K562 (cell line): ENCODE measurements around the gene TK1. TPM values are rescaled to one million over a fixed set of nuclear protein-coding genes. Genes with fewer than 3 reads are reported as not detected.

ENCODE experiments used
- NFATC3 ChIP-seq: fragments of 450-650 bp; IDR thresholded peaks from 2 replicates; pipeline ENCODE4 v1.6.1; 2017; ENCODE audit warnings: mild to moderate bottlenecking
- OTX1 ChIP-seq: fragments of 450-650 bp; formaldehyde crosslinking; IDR thresholded peaks from 2 replicates; pipeline ENCODE4 v1.4.0; 2022; ENCODE audit warnings: mild to moderate bottlenecking
- ZNF696 ChIP-seq: fragments of 250-450 bp; sonication (Bioruptor Pico); conservative IDR thresholded peaks from 2 replicates; pipeline ENCODE4 v1.4.0; 2020; ENCODE audit warnings: mild to moderate bottlenecking, moderate library complexity
- ZNF76 ChIP-seq: fragments of 250-450 bp; sonication (Bioruptor Pico); IDR thresholded peaks from 2 replicates; pipeline ENCODE4 v1.4.0; 2020; ENCODE audit warnings: mild to moderate bottlenecking, moderate library complexity, borderline replicate concordance
- polyA plus RNA-seq, 8 experiments: library from polyadenylated mRNA; depleted of rRNA in 4 of 8; stranded (reverse) in 5 of 8; unstranded in 3 of 8; fragments of >200 nt; fragmentation: Nextera tagmentation in 2 of 8; fragmentation: Illumina TruSeq in 1 of 8; extraction: Ambion mirVana in 2 of 8; extraction: Trizol in 1 of 8; gene quantifications; 2 replicates each; pipeline versions ENCODE4 v1.2.1 to v1.2.3, GENCODE V29; 2011 to 2014; ENCODE audit warnings: inconsistent platforms in 1 of 8, missing spikeins in 1 of 8
- total RNA-seq, 7 experiments: library from RNA; depleted of rRNA in 6 of 7; stranded (reverse); fragments of >200 nt in 6 of 7; fragmentation: Illumina TruSeq in 2 of 7; extraction: Trizol in 2 of 7; gene quantifications; 2 replicates each; pipeline versions ENCODE4 v1.2.1 to v1.2.3, GENCODE V29; 2011 to 2021; ENCODE audit warnings: low replicate concordance in 1 of 7
- TF ChIP-seq, protein P1 (sequence below): fragments of 200-800 bp; sonication (Bioruptor generic); IDR thresholded peaks from 2 replicates; pipeline ENCODE4 v1.6.1; 2017; ENCODE audit warnings: missing genetic modification characterization, missing compliant biosample characterization
- TF ChIP-seq, protein P2 (sequence below): fragments of 250-450 bp; sonication (Bioruptor Pico); IDR thresholded peaks from 2 replicates; pipeline ENCODE4 v1.8.0; 2021; ENCODE audit warnings: moderate library complexity, mild to moderate bottlenecking, inconsistent platforms
- TF ChIP-seq, protein P3 (sequence below): fragments of 450-650 bp; formaldehyde crosslinking; IDR thresholded peaks from 2 replicates; pipeline ENCODE4 v1.4.0; 2022; ENCODE audit warnings: missing genetic modification characterization
- TF ChIP-seq, protein P4 (sequence below): fragments of 250-450 bp; sonication (Bioruptor Pico); IDR thresholded peaks from 2 replicates; pipeline ENCODE4 v1.8.0; 2021; ENCODE audit warnings: moderate library complexity, mild to moderate bottlenecking, inconsistent platforms
- TF ChIP-seq, protein P5 (sequence below), 3 experiments: fragments of 200-800 bp in 1 of 3; fragments of 250-450 bp in 1 of 3; fragments of 450-650 bp in 1 of 3; sonication (Bioruptor Pico) in 1 of 3; sonication (Bioruptor generic) in 1 of 3; formaldehyde crosslinking in 1 of 3; IDR thresholded peaks; 2 replicates each; pipeline versions ENCODE4 v1.6.1 to v1.8.0; 2016 to 2022; ENCODE audit warnings: mild to moderate bottlenecking in 2 of 3, missing genetic modification characterization in 2 of 3, missing compliant biosample characterization in 1 of 3, moderate library complexity in 1 of 3
- TF ChIP-seq, protein P6 (sequence below): sonication (generic); formaldehyde crosslinking; IDR thresholded peaks from 2 replicates; pipeline ENCODE4 v1.8.1; 2023; ENCODE audit warnings: mild to moderate bottlenecking, missing genetic modification reagents
- TF ChIP-seq, protein P7 (sequence below): fragments of 250-450 bp; sonication (Bioruptor Pico); IDR thresholded peaks from 2 replicates; pipeline ENCODE4 v1.5.0; 2020; ENCODE audit warnings: mild to moderate bottlenecking

TK1 gene
- total and polyA plus RNA-seq, 9 of the 15 experiments (the other 6 are each of a cell fraction or from before 2014, with no cell fraction given) = 8.4 to 280 (median 103) TPM

DNA sequence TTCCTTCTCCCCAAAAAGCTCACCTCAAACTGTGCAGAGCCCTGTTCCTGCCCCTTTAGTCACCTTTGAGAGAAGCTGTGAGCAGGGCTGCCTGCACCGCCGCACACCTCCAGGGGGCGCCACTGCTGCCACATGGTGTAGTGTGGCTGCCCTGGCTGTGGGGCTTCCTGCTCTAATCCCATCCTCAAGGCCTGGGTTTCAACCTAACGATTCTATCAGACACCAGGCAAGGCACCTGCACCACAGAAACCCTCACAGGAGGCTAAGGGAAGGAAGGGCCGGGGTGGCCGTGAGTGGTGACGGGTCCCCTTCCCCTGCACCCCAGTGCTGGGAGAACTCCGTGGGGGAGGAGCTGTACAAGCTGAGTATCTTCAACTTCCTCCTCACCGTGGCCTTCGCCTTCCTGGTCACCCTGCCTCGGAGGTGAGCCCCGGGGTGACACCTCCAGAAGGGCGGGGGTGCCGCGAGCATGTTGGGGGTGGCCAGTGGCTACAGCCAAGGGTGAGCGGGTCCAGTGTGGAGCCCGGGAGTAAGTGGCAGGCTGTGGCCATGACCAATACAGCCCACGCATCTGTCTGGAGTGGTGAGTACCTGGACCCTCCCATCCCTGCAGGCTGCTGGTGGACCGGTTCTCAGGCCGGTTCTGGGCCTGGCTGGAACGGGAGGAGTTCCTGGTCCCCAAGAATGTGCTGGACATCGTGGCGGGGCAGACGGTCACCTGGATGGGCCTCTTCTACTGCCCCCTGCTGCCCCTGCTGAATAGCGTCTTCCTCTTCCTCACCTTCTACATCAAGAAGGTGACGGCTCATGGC, 49.3 kb downstream of the TK1 start (continued):
- TF ChIP-seq, protein P1, sequence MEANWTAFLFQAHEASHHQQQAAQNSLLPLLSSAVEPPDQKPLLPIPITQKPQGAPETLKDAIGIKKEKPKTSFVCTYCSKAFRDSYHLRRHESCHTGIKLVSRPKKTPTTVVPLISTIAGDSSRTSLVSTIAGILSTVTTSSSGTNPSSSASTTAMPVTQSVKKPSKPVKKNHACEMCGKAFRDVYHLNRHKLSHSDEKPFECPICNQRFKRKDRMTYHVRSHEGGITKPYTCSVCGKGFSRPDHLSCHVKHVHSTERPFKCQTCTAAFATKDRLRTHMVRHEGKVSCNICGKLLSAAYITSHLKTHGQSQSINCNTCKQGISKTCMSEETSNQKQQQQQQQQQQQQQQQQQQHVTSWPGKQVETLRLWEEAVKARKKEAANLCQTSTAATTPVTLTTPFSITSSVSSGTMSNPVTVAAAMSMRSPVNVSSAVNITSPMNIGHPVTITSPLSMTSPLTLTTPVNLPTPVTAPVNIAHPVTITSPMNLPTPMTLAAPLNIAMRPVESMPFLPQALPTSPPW = peak; percentile 46; the same call in 1 of the 2 replicates
- TF ChIP-seq OTX1 (CRISPR knock-in tag) (no peak), ZNF696 (CRISPR knock-in tag) (no peak), ZNF76 (CRISPR knock-in tag) (0 out of 2 replicates have a peak, but pooled peaks have one; percentile 12), NFATC3 (no peak)
- TF ChIP-seq, protein P2, sequence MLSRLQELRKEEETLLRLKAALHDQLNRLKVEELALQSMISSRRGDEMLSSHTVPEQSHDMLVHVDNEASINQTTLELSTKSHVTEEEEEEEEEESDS (CRISPR knock-in tag) = no peak
- TF ChIP-seq, protein P3, sequence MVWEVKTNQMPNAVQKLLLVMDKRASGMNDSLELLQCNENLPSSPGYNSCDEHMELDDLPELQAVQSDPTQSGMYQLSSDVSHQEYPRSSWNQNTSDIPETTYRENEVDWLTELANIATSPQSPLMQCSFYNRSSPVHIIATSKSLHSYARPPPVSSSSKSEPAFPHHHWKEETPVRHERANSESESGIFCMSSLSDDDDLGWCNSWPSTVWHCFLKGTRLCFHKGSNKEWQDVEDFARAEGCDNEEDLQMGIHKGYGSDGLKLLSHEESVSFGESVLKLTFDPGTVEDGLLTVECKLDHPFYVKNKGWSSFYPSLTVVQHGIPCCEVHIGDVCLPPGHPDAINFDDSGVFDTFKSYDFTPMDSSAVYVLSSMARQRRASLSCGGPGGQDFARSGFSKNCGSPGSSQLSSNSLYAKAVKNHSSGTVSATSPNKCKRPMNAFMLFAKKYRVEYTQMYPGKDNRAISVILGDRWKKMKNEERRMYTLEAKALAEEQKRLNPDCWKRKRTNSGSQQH (CRISPR knock-in tag) = no peak
- TF ChIP-seq, protein P4, sequence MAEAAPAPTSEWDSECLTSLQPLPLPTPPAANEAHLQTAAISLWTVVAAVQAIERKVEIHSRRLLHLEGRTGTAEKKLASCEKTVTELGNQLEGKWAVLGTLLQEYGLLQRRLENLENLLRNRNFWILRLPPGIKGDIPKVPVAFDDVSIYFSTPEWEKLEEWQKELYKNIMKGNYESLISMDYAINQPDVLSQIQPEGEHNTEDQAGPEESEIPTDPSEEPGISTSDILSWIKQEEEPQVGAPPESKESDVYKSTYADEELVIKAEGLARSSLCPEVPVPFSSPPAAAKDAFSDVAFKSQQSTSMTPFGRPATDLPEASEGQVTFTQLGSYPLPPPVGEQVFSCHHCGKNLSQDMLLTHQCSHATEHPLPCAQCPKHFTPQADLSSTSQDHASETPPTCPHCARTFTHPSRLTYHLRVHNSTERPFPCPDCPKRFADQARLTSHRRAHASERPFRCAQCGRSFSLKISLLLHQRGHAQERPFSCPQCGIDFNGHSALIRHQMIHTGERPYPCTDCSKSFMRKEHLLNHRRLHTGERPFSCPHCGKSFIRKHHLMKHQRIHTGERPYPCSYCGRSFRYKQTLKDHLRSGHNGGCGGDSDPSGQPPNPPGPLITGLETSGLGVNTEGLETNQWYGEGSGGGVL (CRISPR knock-in tag) = no peak
- TF ChIP-seq, protein P5, sequence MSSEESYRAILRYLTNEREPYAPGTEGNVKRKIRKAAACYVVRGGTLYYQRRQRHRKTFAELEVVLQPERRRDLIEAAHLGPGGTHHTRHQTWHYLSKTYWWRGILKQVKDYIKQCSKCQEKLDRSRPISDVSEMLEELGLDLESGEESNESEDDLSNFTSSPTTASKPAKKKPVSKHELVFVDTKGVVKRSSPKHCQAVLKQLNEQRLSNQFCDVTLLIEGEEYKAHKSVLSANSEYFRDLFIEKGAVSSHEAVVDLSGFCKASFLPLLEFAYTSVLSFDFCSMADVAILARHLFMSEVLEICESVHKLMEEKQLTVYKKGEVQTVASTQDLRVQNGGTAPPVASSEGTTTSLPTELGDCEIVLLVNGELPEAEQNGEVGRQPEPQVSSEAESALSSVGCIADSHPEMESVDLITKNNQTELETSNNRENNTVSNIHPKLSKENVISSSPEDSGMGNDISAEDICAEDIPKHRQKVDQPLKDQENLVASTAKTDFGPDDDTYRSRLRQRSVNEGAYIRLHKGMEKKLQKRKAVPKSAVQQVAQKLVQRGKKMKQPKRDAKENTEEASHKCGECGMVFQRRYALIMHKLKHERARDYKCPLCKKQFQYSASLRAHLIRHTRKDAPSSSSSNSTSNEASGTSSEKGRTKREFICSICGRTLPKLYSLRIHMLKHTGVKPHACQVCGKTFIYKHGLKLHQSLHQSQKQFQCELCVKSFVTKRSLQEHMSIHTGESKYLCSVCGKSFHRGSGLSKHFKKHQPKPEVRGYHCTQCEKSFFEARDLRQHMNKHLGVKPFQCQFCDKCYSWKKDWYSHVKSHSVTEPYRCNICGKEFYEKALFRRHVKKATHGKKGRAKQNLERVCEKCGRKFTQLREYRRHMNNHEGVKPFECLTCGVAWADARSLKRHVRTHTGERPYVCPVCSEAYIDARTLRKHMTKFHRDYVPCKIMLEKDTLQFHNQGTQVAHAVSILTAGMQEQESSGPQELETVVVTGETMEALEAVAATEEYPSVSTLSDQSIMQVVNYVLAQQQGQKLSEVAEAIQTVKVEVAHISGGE (CRISPR knock-in tag; IDR thresholded peaks at IDR 0.05) = no peak
- TF ChIP-seq, protein P6, sequence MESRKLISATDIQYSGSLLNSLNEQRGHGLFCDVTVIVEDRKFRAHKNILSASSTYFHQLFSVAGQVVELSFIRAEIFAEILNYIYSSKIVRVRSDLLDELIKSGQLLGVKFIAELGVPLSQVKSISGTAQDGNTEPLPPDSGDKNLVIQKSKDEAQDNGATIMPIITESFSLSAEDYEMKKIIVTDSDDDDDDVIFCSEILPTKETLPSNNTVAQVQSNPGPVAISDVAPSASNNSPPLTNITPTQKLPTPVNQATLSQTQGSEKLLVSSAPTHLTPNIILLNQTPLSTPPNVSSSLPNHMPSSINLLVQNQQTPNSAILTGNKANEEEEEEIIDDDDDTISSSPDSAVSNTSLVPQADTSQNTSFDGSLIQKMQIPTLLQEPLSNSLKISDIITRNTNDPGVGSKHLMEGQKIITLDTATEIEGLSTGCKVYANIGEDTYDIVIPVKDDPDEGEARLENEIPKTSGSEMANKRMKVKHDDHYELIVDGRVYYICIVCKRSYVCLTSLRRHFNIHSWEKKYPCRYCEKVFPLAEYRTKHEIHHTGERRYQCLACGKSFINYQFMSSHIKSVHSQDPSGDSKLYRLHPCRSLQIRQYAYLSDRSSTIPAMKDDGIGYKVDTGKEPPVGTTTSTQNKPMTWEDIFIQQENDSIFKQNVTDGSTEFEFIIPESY (CRISPR knock-in tag) = peak; percentile 94
- TF ChIP-seq, protein P7, sequence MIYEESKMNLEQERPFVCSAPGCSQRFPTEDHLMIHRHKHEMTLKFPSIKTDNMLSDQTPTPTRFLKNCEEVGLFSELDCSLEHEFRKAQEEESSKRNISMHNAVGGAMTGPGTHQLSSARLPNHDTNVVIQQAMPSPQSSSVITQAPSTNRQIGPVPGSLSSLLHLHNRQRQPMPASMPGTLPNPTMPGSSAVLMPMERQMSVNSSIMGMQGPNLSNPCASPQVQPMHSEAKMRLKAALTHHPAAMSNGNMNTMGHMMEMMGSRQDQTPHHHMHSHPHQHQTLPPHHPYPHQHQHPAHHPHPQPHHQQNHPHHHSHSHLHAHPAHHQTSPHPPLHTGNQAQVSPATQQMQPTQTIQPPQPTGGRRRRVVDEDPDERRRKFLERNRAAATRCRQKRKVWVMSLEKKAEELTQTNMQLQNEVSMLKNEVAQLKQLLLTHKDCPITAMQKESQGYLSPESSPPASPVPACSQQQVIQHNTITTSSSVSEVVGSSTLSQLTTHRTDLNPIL (CRISPR knock-in tag) = no peak
